Ovary (tissue), 3 donors: ENCODE measurements around the gene CRHR1.

Experiments used
- EP300 ChIP-seq: sonication (generic); formaldehyde crosslinking; IDR thresholded peaks from one replicate; pipeline ENCODE4 v1.6.1; 2017; ENCODE audit warnings: antibody characterized with exemption
- POLR2A ChIP-seq: fragments of 450-650 bp; IDR thresholded peaks from one replicate; pipeline ENCODE4 v1.6.1; 2017; ENCODE audit warnings: antibody characterized with exemption, mild to moderate bottlenecking, moderate library complexity
- TF ChIP-seq, protein P1 (sequence below), 3 donors: fragments of 450-650 bp in 2 of 3; fragments of 200-600 bp in 1 of 3; IDR thresholded peaks; one replicate each; pipeline versions ENCODE4 v1.5.1 to v1.8.0; 2016 to 2022; ENCODE audit warnings: antibody characterized with exemption in 3 of 3, mild to moderate bottlenecking in 1 of 3
- donor health status: DM: no; HTN: no; CAD: no.

DNA sequence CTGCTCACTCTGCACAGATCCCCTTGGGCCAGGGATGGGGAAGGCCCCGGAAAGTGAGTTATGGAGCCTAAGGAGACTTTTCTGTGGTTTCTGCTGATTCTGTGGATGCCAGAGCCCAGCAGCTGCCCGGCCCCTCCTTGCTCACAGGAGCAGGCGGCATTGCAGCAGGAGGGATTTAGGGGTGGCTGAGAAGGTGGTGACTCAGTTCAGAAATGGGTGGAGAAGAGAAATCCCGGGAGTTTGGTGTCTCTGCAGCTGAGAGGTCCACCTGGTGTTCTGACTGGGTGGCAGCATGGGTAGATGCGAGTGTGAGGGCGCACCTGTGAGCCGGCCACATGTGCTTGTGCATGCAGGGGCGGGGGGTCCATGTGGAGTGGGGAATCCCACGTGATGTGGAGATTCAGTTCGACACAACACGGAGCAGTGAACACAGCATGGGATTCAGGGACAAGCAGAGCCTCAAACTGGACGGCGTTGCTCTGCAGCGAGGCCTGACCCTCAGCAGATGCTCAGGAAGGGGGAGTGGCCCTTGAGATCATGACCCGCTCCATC, 44.5 kb downstream of the CRHR1 start:
- TF ChIP-seq, protein P1, sequence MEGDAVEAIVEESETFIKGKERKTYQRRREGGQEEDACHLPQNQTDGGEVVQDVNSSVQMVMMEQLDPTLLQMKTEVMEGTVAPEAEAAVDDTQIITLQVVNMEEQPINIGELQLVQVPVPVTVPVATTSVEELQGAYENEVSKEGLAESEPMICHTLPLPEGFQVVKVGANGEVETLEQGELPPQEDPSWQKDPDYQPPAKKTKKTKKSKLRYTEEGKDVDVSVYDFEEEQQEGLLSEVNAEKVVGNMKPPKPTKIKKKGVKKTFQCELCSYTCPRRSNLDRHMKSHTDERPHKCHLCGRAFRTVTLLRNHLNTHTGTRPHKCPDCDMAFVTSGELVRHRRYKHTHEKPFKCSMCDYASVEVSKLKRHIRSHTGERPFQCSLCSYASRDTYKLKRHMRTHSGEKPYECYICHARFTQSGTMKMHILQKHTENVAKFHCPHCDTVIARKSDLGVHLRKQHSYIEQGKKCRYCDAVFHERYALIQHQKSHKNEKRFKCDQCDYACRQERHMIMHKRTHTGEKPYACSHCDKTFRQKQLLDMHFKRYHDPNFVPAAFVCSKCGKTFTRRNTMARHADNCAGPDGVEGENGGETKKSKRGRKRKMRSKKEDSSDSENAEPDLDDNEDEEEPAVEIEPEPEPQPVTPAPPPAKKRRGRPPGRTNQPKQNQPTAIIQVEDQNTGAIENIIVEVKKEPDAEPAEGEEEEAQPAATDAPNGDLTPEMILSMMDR (IDR thresholded peaks at IDR 0.05), result no peak
- no peak for TF ChIP-seq POLR2A
- no peak for TF ChIP-seq EP300
